ENCODE results near the gene CERCAM.

DNA sequence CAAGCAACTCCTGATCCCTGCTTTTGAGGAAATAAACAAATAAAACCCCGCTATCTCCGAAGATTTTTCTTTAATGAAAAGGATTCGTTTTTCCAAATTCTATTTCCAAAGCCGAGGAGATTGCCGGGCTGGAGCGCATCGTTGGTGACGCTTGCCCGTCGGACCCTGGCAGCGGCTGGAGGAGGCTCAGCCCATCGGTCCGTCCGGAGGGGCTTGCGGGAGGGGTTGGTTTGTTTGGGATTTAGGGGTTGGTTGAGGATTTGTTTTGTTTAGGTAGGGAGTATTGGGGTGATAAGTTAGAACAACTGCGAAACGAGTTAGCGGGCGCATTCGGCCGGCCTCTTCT is 28.7 kb upstream of the CERCAM start:
- TF ChIP-seq POLR2A (IDR thresholded peaks at IDR 0.05) (no peak), EP300 (IDR thresholded peaks at IDR 0.05) (no peak)
- TF ChIP-seq, protein P1, sequence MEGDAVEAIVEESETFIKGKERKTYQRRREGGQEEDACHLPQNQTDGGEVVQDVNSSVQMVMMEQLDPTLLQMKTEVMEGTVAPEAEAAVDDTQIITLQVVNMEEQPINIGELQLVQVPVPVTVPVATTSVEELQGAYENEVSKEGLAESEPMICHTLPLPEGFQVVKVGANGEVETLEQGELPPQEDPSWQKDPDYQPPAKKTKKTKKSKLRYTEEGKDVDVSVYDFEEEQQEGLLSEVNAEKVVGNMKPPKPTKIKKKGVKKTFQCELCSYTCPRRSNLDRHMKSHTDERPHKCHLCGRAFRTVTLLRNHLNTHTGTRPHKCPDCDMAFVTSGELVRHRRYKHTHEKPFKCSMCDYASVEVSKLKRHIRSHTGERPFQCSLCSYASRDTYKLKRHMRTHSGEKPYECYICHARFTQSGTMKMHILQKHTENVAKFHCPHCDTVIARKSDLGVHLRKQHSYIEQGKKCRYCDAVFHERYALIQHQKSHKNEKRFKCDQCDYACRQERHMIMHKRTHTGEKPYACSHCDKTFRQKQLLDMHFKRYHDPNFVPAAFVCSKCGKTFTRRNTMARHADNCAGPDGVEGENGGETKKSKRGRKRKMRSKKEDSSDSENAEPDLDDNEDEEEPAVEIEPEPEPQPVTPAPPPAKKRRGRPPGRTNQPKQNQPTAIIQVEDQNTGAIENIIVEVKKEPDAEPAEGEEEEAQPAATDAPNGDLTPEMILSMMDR (IDR thresholded peaks at IDR 0.05), result no peak

Data from sigmoid colon (tissue), 4 donors.